PC-3 (cell line): ENCODE results near the gene IGIP. TPM values are rescaled to one million over a fixed set of nuclear protein-coding genes. Genes with fewer than 3 reads are reported as not detected.

Experiments used
- ATAC-seq: fragments of 200-7000 bp; cut with Tn5 transposase; 2 replicates; pipeline ENCODE4 v1.9.1; 2020; ENCODE audit warnings: mild to moderate bottlenecking, moderate library complexity
- BruUV-seq: library from RNA; stranded (reverse); fragments of 400-500 nt; replicated peaks from 2 replicates; lab custom pipeline; 2021; lab: Mats Ljungman, UMichigan
- CTCF ChIA-PET: fragments of 300-600 bp; sonication (Branson Sonifier 250); formaldehyde crosslinking; loops from one replicate; lab custom pipeline; 2022; ENCODE audit warnings: antibody characterized with exemption; lab: Charles Lee
- POLR2A ChIA-PET: fragments of 300-600 bp; sonication (Branson Sonifier 250); formaldehyde crosslinking; loops from one replicate; lab custom pipeline; 2022; ENCODE audit warnings: antibody characterized with exemption; ENCODE audit not compliant: unreplicated experiment; lab: Charles Lee
- DNase-seq: peaks from one replicate; pipeline ENCODE4 v3.0.0-alpha.2; 2015
- H2AFZ ChIP-seq: fragments of 300-600 bp; sonication (generic); 2 replicates; pipeline ENCODE4 v1.6.0; 2016; ENCODE audit warnings: antibody characterized with exemption, low read length
- H3F3A ChIP-seq: fragments of 300-600 bp; sonication (generic); one replicate; pipeline ENCODE4 v1.6.0; 2017; ENCODE audit warnings: antibody characterized with exemption, low read length, control low read depth, mild to moderate bottlenecking; ENCODE audit not compliant: unreplicated experiment
- H3K27ac ChIP-seq: fragments of 300-600 bp; sonication (generic); 2 replicates; pipeline ENCODE4 v1.5.1; 2016; ENCODE audit warnings: mild to moderate bottlenecking, low read length
- H3K27me3 ChIP-seq: fragments of 300-600 bp; sonication (generic); 2 replicates; pipeline ENCODE4 v1.6.1; 2016; ENCODE audit warnings: low read length, mixed read lengths
- H3K36me3 ChIP-seq: fragments of 300-600 bp; sonication (generic); 2 replicates; pipeline ENCODE4 v1.6.1; 2016; ENCODE audit warnings: low read depth, mixed run types, low read length, mixed read lengths
- H3K4me1 ChIP-seq: fragments of 300-600 bp; sonication (generic); 2 replicates; pipeline ENCODE4 v1.5.1; 2016; ENCODE audit warnings: low read length; ENCODE audit not compliant: insufficient read depth
- H3K4me2 ChIP-seq: fragments of 300-600 bp; sonication (generic); 2 replicates; pipeline ENCODE4 v1.6.0; 2016; ENCODE audit warnings: low read length
- H3K4me3 ChIP-seq: fragments of 300-600 bp; sonication (generic); 2 replicates; pipeline ENCODE4 v1.5.1; 2016; ENCODE audit warnings: mild to moderate bottlenecking, low read length, mixed read lengths
- H3K79me2 ChIP-seq: fragments of 300-600 bp; sonication (generic); 2 replicates; pipeline ENCODE4 v1.6.1; 2017; ENCODE audit warnings: low read length, mixed read lengths
- H3K9ac ChIP-seq: fragments of 300-600 bp; sonication (generic); 2 replicates; pipeline ENCODE4 v1.6.0; 2016; ENCODE audit warnings: mild to moderate bottlenecking, low read length
- H3K9me2 ChIP-seq: fragments of 300-600 bp; sonication (generic); replicated peaks from 2 replicates; pipeline ENCODE4 v1.6.1; 2016; ENCODE audit warnings: mixed run types, low read length, mixed read lengths
- H3K9me3 ChIP-seq: fragments of 300-600 bp; sonication (generic); 2 replicates; pipeline ENCODE4 v1.6.1; 2016; ENCODE audit warnings: low read length, mixed read lengths
- H4K20me1 ChIP-seq: fragments of 300-600 bp; sonication (generic); 2 replicates; pipeline ENCODE4 v1.6.1; 2016; ENCODE audit warnings: low read length, mixed read lengths
- CTCF ChIP-seq: fragments of 300-600 bp; sonication (generic); conservative IDR thresholded peaks from 2 replicates; pipeline ENCODE4 v1.5.1; 2017; ENCODE audit warnings: antibody characterized with exemption, low read depth, mild to moderate bottlenecking, low read length
- EZH2 ChIP-seq: fragments of 300-600 bp; sonication (generic); IDR thresholded peaks from one replicate; pipeline ENCODE4 v1.6.1; 2017; ENCODE audit warnings: antibody characterized with exemption, mild to moderate bottlenecking, low read length; ENCODE audit not compliant: unreplicated experiment
- EZH2phosphoT487 ChIP-seq: fragments of 300-600 bp; sonication (generic); IDR thresholded peaks from 2 replicates; pipeline ENCODE4 v1.6.1; 2018; ENCODE audit warnings: mild to moderate bottlenecking, antibody characterized with exemption, low read length, borderline replicate concordance
- intact Hi-C: fragments of 100-400 bp; cut with micrococcal nuclease; formaldehyde crosslinking; loops from 2 replicates; pipeline ENCODE4 v1.9.0; 2023
- total RNA-seq: library from RNA; depleted of rRNA; stranded (reverse); fragments of >200 nt; gene quantifications from 2 replicates; pipeline ENCODE4 v1.2.3, GENCODE V29; 2014

The IGIP gene
- total RNA-seq, 1 experiment from 2014 or later: 1.3 TPM

DNA sequence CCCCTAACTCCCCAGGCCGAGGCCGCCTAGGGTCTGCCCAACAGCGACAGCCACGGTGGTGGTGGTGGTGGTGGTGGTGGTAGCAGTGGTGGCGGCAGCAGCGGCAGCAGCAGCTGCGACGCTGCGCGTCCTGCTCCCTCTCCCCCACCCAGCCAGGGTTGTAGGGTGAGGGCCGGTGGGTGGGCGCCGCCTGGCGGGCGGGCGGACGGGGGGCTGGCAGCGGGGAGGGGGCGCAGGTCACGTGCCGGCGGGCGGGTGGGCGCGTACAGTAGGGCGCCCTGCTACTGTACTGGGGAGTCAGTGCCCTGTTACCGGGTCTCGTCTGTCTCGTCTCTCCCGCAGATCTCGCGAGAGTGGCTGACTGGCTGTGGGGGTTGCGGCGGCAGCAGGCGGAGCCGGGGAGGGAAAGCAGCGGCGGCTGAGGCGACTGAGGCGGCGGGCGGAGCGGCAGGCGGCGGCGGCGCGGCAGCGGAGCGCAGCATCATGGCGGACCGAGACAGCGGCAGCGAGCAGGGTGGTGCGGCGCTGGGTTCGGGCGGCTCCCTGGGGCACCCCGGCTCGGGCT lies 12.0 kb upstream of the IGIP start, which contains the start of gene PURA:
PURA (plus strand) TSS at position 411 of the 565 bp plus-strand sequence; CDS start at position 484, 73 bp downstream.
- Histone ChIP-seq H3K27ac (peak within 1 kb of the TSS; percentile 52), H3K27me3 (no peaks in the 10 kb centered on the region), H4K20me1 (peaks cover 17% of the 10 kb centered on the region), H2AFZ (peak within 1 kb of the TSS; percentile 80), H3K36me3 (no peaks in the 10 kb centered on the region), H3K9ac (peak within 1 kb of the TSS; percentile 81), H3K9me2 (no peaks in the 10 kb centered on the region), H3K9me3 (no peaks in the 10 kb centered on the region), H3F3A (no peaks in the 10 kb centered on the region), H3K79me2 (peaks cover 94% of the 10 kb centered on the region), H3K4me1 (peaks cover 41% of the 10 kb centered on the region), H3K4me2 (peak within 1 kb of the TSS; percentile 99), H3K4me3 (peak within 1 kb of the TSS; percentile 91)
- CTCF ChIA-PET: interaction anchor here (0.6 to 1.2 kb wide), 2 partner anchors 18 to 39 kb away, joined by 3 to 4 read pairs; no protein-coding TSS in a partner anchor
- DNase-seq: peak; percentile 94
- POLR2A ChIA-PET: no interaction called here
- peak; percentile 87 for ATAC-seq
- no TSS peak for BruUV-seq
- TF ChIP-seq EZH2 (no peak), EZH2phosphoT487 (no peak), CTCF (no peak)
- intact Hi-C loops: no loop called here

DNA sequence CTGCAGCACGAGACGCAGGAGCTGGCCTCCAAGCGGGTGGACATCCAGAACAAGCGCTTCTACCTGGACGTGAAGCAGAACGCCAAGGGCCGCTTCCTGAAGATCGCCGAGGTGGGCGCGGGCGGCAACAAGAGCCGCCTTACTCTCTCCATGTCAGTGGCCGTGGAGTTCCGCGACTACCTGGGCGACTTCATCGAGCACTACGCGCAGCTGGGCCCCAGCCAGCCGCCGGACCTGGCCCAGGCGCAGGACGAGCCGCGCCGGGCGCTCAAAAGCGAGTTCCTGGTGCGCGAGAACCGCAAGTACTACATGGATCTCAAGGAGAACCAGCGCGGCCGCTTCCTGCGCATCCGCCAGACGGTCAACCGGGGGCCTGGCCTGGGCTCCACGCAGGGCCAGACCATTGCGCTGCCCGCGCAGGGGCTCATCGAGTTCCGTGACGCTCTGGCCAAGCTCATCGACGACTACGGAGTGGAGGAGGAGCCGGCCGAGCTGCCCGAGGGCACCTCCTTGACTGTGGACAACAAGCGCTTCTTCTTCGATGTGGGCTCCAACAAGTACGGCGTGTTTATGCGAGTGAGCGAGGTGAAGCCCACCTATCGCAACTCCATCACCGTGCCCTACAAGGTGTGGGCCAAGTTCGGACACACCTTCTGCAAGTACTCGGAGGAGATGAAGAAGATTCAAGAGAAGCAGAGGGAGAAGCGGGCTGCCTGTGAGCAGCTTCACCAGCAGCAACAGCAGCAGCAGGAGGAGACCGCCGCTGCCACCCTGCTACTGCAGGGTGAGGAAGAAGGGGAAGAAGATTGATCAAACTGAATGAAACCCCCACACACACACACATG lies 11.2 kb upstream of the IGIP start:
- Histone ChIP-seq H3K9me3 (no peaks in the 10 kb centered on the region), H3K27me3 (no peaks in the 10 kb centered on the region), H2AFZ (peak overlapping the region; percentile 80), H3K4me1 (peaks cover 40% of the 10 kb centered on the region), H3K79me2 (peaks cover 87% of the 10 kb centered on the region), H3F3A (no peaks in the 10 kb centered on the region), H4K20me1 (peaks cover 17% of the 10 kb centered on the region), H3K9me2 (no peaks in the 10 kb centered on the region), H3K9ac (peak overlapping the region; percentile 81), H3K4me3 (peak overlapping the region; percentile 91), H3K36me3 (no peaks in the 10 kb centered on the region), H3K4me2 (peak overlapping the region; percentile 99), H3K27ac (peak overlapping the region; percentile 52)
- TF ChIP-seq EZH2: no peak
- TF ChIP-seq CTCF: no peak
- no peak for TF ChIP-seq EZH2phosphoT487
- CTCF ChIA-PET: interaction anchor here (0.6 to 1.2 kb wide), 2 partner anchors 17 to 39 kb away, joined by 3 to 4 read pairs; no protein-coding TSS in a partner anchor
- peak; percentile 62 for DNase-seq
- BruUV-seq: no TSS peak
- ATAC-seq: peak; percentile 62
- POLR2A ChIA-PET: no interaction called here
- intact Hi-C loops: no loop called here
